ENCODE measurements around the gene CCDC32. TPM values are rescaled to one million over a fixed set of nuclear protein-coding genes. Genes with fewer than 3 reads are reported as not detected.

The CCDC32 gene
- total and polyA plus RNA-seq, 2 of the 13 experiments (the other 11 are each of a cell fraction or from before 2014, with no cell fraction given) = 10.8 to 23.2 TPM

- TF ChIP-seq ZNF501 (CRISPR knock-in tag; IDR thresholded peaks at IDR 0.05) (peak; percentile 87), ZBTB40 (IDR thresholded peaks at IDR 0.05) (no peak), ZBTB40 (CRISPR knock-in tag; IDR thresholded peaks at IDR 0.05) (peak; percentile 24; the same call in 1 of the 2 replicates), ZNF503 (CRISPR knock-in tag; IDR thresholded peaks at IDR 0.05) (no peak; the same call in 1 of the 2 replicates), ZNF713 (CRISPR knock-in tag; IDR thresholded peaks at IDR 0.05) (no peak), HMGA1 (CRISPR knock-in tag; conservative IDR thresholded peaks at IDR 0.05) (no peak), PHF5A (CRISPR knock-in tag; IDR thresholded peaks at IDR 0.05; ENCODE audit: low read depth, unreplicated experiment) (peak; percentile 56), SRY (CRISPR knock-in tag; IDR thresholded peaks at IDR 0.05) (0 out of 2 replicates have a peak, but pooled peaks have one; percentile 20), JUND (CRISPR knock-in tag; IDR thresholded peaks at IDR 0.05) (no peak; the same call in 1 of the 2 replicates), YY1 (IDR thresholded peaks at IDR 0.05; ENCODE audit: insufficient read depth, insufficient replicate concordance, low read depth, low read length) (peak; percentile 97), PBX3 (CRISPR knock-in tag; IDR thresholded peaks at IDR 0.05; ENCODE audit: borderline replicate concordance) (0 out of 2 replicates have a peak, but pooled peaks have one; percentile 58)
- TF ChIP-seq, protein P1, sequence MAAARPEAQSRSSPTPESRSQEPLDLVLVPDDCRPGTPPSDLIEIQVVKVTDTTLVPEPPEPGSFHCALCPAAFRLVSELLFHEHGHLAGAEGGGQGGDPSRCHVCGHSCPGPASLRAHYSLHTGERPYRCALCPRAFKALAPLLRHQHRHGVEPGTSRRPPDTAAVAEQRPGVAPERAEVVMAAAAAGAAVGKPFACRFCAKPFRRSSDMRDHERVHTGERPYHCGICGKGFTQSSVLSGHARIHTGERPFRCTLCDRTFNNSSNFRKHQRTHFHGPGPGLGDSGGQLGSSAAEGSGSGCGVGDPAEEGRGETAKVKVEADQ (CRISPR knock-in tag; IDR thresholded peaks at IDR 0.05; ENCODE audit: borderline replicate concordance) = peak; percentile 89
Observed at GRCh38 chr15:40593588-40594428, 29.0 kb upstream of the CCDC32 start, which contains the start of gene KNL1 (continued).
